ENCODE results near the gene AADACL2.
"Not testable (repeated sequence)": the region's sequence is repeated elsewhere in the genome, so short reads cannot be mapped to it uniquely, and the experiment has no call there.

AADACL2 gene

DNA sequence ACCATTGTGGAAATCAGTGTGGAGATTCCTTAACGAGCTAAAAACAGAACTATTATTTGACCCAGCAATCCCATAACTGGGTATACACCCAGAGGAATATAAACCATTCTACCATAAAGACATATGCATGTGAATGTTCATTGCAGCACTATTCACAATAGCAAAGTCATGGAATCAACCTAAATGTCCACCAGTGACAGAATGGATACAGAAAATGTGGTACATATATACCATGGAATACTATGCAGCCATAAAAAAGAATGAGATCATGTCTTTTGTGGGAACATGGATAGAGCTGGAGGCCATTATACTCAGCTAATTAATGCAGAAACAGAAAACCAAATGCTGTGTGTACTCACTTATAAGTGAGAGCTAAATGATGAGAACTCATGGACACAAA lies 31.0 kb downstream of the AADACL2 start:
- FAIRE-seq; DNase-seq (ENCODE audit: insufficient read length, low spot score): not testable (repeated sequence)

DNA sequence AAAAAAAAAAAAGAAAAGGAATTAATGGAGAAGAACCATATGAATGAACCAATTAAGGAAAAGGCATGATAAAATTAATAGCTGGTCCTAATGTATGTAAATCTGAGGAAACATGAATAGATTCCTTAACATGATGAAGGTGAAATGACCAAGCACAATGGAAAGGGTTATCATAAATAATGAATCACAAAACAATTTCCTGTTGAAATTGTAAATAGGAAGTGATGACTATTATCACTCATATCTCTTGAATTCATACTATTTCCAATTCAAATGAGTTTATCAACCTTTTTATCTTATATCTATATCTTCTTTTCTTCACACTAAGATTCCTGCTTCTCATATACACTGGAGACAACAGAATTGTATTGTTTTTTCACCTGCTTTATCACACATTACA lies 32.0 kb downstream of the AADACL2 start:
- no peak for DNase-seq (ENCODE audit: insufficient read length, low spot score)
- no peak for FAIRE-seq

DNA sequence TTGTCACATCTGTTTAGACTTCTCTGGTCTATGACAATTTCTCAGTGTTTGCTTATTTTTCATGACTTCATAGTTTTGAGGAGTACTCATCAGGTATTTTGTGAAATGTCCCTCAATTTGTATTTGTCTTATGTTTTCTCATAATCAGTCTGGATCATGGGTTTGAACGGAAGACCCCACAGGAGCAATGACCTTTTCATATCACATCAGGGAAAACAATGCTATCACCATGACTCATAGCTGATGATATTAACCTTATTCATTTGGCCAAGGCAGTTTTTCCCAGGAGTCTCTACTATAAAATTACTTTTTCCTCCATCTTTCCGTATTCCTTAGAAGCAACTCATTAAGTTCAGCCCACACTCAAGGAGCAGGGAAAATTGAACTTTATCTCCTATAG lies 32.7 kb downstream of the AADACL2 start:
- DNase-seq (ENCODE audit: insufficient read length, low spot score): peak; percentile 19
- FAIRE-seq: no peak

DNA sequence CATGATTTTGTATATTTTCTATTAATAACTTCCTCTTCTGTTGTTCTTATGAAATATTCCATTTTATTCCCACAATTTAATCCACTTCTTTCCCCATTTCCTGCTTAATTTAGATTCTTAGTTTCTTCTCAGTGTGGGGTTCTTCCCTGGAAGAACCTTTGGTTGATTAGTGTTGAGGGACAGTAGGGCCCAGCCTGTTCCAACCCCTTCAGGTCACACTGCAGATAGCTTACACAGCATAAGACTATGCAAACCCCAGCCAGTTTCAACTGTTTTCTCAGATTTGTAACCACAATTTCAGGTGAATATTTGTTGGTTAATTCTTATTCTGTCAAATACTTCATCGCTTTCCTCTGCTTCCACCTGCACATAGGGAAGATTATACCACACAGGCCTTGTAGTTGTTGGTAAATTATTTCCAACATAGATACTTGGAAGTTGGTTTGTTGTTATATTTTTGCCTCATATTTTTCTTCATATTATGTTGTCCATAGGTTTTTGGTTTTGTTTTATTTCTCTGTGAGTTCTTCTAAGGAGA lies 34.7 kb downstream of the AADACL2 start:
- no peak for FAIRE-seq
- no peak for DNase-seq (ENCODE audit: insufficient read length, low spot score)

DNA sequence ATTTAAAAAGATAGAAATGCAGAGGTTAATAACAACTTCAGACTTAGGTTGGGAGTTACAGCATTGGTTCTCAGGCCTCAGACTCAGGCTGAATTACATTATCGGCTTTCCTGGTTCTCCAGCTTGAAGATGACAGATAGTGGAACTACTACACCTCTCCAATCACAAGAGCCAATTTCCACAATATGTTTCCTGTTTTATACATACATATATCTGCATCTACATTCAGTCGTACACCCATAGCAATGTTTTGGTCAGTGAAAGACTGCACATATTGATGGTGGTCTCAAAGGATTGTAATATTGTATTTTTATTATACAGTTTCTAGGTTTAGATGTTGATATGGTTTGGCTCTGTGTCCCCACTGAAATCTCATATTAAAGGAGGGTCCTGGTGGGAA lies 35.4 kb downstream of the AADACL2 start:
- no peak for FAIRE-seq
- DNase-seq (ENCODE audit: insufficient read length, low spot score): no peak

DNA sequence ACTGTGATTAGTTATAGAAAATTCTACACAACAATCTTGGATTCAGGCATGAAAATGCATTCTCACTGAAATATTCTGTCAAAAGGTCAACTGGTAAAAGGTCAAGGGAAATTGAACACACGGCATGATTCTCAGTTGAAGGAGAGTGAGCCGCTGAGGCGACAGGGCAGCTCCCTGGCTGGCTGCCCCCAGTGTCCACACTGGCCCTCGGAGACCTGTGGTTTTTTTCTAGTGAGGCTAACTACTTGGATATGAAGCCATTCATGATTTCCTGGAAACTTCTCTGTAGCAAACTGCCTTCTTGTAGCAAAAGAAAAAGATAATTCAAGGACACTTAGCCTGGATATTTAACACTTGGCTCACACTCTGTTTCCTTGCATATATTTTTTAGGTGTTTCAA lies 37.2 kb downstream of the AADACL2 start:
- DNase-seq (ENCODE audit: insufficient read length, low spot score): peak; percentile 11
- no peak for FAIRE-seq

DNA sequence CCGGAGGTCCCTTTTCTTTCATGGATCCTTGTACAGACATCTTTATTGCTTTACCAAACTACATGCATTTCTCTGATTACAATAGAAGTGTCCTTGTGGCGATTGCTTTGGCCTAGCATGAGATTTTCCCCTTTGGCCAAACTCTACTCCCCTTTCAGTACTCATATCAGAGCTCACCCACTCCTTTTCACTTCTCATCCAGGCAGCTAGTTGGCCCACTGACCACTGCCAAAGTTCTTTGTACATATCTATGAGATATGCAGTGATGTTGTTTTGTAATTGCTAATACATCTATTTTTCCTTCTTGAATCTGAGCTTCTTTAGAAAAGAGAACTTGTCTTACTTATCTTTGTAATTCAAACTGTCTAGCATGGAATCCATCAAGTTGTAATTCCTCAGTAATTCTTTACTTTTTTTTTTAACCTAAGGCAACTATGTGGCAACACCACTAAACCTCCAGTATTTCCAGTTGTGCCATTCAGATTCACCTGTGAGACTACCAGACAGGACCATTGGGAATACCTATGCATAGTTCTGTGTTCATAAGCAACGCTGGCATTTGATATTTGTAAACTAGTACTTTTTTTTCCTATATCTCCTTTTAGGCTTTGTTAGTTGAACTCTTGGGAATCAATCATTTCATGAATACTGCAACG lies 39.2 kb downstream of the AADACL2 start:
- FAIRE-seq (no peak), DNase-seq (ENCODE audit: insufficient read length, low spot score) (no peak)

DNA sequence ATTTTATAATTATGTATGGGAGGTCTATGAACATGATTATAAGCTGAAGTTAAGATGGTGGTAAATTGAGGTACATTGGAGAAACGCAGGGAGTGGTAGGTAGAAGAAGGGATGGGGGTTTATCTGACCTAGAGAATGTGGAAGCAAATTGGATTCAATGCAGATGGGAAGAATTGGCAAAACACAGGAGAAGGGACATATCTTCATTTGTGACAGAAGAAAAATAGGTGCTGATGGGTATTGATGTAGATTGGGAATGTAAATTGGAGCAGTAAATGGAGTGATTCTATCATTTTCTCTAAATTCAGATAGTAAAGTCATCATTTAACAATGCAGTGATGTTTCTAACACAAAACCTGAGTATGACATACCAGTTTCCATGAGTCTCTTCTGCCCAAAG lies 40.5 kb downstream of the AADACL2 start:
- FAIRE-seq (no peak), DNase-seq (ENCODE audit: insufficient read length, low spot score) (no peak)

DNA sequence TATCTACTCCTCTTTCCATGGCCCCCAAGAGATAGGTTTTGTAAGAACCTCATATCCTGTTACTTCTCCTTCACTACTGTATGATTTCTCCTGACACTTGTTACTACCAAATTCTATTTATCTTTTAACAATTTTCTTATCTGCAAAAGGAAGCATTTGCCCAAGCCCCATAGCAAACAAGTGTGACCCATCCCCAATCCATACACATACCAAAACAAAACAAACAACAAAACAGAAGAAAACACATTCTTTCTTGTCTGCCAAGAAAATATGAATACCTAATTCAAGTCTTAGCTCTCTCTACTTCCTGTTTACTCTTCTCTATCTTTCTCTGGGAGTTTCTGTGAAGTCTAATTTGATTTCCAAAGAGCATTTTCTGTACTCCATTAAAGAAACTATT lies 41.2 kb downstream of the AADACL2 start:
- FAIRE-seq: no peak
- DNase-seq (ENCODE audit: insufficient read length, low spot score): no peak

DNA sequence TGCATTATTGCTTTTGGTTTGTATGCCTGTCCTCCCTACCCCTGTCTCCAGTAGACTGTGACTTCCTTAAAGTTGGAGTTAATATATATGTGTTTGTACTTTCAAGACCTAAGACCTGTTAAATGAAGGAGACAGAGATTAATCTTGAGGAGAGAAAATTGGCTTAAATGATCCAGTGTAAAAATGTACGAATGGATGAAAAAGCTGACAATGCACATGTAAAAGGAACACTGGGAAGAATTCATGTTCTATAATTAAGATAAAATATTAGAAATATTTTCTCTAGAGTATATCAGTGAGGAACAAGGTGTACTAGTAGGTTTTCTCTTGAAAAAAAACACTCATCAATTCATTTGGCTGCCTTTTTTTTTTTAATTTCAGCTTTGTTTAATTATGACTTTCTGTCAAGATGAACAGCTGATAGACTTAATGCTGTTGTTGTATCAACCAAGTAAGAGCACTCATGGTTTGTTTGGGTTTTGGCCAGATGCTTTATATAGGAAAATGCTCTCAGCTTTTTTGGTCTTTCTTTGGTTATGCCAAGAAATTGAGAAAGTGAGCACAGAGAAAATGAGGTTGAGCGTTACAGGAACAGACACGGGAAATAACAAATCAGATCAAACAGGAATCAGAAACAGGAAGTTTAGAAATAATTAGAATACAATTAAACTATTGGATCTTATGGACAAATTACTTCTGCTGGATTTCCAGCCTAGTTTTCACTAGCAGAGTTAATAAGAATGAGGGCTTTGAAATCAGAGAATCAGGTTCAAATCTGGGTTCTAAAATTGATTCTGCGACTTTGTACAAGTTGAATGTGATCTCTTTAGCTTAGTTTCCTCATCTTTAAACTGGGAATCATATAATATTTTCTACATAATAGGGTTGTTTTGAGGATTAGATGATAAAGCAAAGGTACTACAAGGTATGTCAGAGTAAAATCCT lies 41.9 kb downstream of the AADACL2 start:
- DNase-seq (ENCODE audit: insufficient read length, low spot score) (no peak), FAIRE-seq (no peak)

DNA sequence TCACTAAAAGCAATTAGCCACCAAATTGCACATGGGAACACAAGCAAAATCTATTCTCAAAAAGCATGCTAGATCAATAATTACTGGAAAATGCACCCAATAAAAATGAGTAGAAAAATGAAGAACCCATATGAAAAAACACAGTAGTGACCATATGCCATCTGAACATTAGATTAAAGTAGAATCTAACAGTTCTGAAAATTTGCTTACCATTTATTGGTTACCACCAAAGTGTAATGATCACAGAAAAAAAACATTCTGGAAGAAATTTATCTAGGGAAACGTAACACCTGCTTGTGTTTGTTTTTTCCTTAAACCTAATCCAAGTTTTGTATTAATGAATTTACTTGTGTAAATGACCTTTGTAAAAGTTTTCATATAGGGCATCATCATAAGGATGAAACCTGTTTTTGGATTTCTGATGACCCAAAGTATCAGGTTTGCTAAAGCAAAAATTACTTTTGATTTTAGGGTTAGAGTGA lies 42.6 kb downstream of the AADACL2 start:
- DNase-seq (ENCODE audit: insufficient read length, low spot score) (no peak), FAIRE-seq (no peak)

DNA sequence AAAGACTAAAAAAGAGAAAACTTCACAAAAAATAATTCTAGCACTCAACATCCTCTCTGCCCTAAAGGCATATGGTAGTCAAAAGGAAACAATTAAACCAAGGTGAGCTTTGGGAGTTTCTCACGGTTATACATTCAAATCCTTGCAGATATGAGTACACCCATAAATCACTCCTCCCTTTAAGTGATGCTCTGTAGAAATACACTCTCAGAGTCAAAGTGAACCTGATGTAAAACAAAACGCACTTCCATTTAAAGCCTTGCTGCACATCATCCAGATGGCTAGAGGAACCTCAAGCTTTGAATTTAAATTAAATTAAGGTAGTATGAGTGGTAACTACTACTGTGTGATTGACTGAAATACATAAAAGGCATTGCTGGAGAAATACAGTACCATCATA lies 44.2 kb downstream of the AADACL2 start:
- DNase-seq (ENCODE audit: insufficient read length, low spot score) (no peak), FAIRE-seq (no peak)

DNA sequence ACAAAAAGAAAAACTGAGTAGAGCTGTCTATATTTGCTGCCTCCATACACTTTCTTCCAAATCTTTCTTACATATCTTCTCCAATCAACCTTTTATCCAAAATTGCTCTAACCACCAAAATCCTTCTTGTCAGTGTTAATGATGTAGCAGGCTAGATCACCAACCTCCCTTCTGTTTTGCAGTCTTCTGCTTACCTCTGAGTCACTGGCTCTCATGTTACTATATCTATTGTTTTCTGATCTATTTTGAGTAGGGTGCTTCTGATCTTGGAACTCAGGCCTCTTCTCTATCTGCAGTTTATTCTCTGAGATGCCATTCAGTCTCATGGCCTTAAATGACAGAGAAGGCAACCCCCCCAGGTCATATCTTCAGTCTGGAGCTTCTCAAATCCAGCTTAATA lies 53.9 kb downstream of the AADACL2 start:
- FAIRE-seq (no peak), DNase-seq (ENCODE audit: insufficient read length, low spot score) (no peak)

DNA sequence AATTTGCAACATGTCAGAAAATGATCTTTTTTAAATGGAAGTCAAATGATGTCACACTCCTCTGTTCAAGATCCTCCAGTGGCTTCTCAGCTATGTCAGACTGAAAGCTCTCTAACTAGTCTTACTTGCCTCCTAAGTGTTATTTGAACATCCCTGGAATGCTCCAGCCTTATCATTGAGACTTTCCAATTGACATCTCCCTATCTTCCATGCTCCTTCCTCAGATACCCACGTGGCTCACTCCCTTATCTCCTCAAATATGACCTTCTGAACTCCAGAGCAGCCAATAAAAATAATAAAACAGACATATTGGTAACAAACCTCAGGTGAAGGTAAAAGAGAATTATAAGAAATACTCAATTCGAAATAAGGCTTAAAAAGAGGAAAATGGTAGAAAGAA lies 54.7 kb downstream of the AADACL2 start:
- FAIRE-seq (no peak), DNase-seq (ENCODE audit: insufficient read length, low spot score) (no peak)

DNA sequence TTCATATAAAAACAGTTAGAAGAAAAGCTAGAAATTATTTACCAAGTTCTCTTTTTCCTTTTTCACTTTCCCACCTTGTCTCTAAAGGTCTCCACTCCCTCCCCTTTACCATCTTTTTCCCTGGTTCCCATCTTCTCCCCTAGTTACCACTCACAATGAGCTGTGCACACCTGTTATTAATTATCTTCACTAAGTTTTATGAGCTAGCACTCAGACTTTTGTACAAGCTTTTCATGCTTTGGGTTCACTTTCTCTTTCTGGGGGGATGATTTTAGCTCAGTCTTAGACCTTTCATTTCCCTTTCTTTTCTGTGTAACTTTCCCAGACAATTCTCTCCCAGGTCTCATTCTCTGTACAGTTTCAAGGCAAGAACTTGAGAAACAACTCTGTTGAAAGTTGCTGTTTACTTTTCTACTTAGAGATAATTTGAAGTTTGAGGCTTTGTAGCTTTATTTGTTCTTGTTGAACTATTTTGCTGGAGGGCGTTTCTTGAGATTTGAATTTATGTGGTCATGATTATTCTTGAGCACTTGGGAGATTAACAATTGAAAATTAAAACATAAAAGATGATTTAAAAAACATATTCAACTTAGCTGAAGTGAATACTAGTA lies 56.2 kb downstream of the AADACL2 start:
- no peak for FAIRE-seq
- no peak for DNase-seq (ENCODE audit: insufficient read length, low spot score)

DNA sequence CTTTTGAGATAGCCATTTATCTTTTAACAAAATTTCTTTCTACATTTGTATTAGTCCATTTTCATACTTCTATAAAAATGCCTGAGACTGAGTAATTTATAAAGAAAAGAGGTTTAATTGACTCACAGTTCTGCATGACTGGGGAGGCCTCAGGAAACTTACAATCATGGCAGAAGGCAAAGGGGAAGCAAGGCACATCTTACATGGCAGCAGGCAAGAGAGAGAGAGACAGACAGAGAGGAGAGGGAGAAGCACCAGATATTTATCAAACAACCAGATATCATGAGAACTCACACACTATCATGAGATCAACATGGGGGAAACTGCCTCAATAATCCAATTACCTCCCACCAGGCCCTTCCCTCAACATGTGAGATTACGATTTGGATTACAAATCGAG lies 57.0 kb downstream of the AADACL2 start:
- not testable (repeated sequence) for FAIRE-seq; DNase-seq (ENCODE audit: insufficient read length, low spot score)

DNA sequence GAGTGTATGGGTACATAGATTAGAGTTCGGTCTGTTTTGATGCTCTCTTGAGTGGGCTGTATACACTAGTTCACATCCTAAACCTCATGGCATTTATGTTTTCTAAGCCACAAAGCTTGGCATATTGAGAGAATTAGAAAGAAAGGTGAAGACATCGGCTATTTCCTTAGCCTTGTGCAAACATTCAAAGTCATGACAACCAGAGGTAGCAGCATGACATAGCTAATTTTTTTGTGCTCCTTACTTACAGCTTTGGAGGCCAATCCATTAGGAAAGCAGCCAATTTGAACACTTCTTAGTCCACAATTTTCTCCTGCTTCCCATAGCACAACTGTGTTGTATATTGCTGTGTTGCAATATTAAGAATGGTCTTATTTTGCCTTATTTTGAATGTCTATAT lies 58.7 kb downstream of the AADACL2 start:
- DNase-seq (ENCODE audit: insufficient read length, low spot score) (no peak), FAIRE-seq (no peak)

DNA sequence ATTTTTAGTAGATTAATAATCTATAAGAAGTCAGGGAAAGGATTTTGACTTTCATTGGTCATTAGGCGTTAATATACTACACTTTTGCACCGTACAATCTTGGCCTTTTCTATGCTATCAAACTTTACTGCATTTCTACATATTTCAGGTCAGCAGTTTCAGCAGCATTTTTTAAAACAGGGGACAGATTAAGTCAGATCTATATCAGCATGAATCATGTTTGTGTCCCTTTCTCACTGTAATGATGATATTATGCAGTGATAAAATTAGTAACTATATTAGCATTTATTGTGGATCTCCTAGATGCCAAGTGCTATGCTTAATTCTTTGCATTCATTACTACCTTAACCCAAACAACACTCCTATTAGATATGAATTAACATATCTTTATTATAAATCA lies 59.9 kb downstream of the AADACL2 start:
- DNase-seq (ENCODE audit: insufficient read length, low spot score) (no peak), FAIRE-seq (no peak)

DNA sequence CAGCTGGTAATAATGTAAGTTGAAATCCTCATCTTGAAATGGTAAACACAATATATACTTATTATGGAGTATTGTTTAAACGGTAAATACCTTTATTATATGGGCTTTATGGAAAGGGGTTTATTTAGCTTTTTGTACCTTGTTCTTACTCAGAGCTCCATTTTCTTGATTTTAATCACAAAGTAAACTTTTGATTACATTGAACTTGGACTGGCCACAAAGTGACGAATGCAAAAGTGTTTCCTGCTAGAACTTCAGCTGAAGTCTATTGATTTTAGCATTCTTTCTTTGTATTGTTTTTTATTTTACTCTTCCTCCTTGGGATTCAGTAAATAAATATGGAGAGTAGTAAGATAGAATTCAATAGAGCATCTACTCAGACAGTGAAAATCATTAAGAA lies 60.4 kb downstream of the AADACL2 start:
- FAIRE-seq (no peak), DNase-seq (ENCODE audit: insufficient read length, low spot score) (no peak)

DNA sequence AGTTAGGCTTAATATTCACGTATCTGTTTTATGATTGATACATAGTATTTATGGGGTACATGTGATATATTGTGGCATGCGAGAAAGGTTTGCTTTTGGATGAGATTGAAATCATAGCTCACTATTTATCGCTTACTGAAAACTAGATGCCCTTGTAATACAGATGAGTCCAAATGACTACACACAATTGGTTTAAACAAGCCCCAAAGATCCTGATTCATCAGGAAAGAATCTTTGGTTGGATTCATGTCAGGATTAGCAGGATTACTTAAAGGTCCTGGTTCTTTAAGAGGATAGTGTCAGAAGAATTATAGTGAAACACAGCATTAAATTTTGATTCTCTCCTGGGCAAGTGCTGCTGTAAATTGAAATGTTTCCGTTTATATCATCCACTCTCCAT lies 61.5 kb downstream of the AADACL2 start:
- peak; percentile 42 for DNase-seq (ENCODE audit: insufficient read length, low spot score)
- FAIRE-seq: peak; percentile 36

DNA sequence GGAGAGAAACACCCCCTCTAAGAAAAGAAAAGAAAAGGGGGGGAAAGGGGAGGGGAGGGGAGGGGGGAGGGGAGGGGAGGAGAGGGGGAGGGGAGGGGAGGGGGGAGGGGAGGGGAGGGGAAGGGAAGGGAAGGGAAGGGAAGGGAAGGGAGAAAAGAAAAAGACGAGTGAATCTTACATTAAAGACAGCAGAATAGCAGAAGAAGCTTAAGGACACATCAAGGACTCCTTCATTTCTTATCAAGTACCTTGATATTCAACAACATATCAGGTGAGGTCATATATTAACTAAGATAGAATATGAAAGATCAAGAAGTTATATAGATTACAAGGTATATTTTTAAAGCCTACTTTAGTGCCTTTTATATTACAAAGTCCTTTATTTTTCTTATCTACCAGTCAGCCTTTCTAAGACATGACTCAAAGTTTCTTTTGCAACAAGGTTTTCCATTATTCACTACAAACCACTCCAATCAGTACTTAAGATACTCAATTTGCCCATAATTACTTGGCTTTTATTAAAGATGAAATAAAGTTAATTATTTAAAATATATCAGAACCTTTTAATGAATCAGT lies 62.5 kb downstream of the AADACL2 start:
- FAIRE-seq (no peak), DNase-seq (ENCODE audit: insufficient read length, low spot score) (no peak)

All from HTR-8/SVneo (cell line).